GM12875 (cell line): ENCODE measurements around the gene PAPOLG.

Experiments used
- H3K4me3 ChIP-seq: one replicate; pipeline ENCODE4 v1.5.1; 2011; ENCODE audit warnings: low read depth, low read length, control low read depth
- TF ChIP-seq, protein P1 (sequence below): IDR thresholded peaks from 2 replicates; pipeline ENCODE4 v1.5.1; 2011; ENCODE audit warnings: low read depth, mild to moderate bottlenecking, control low read depth, inconsistent platforms, low read length, moderate library complexity, borderline replicate concordance; ENCODE audit not compliant: insufficient read depth

PAPOLG gene

DNA sequence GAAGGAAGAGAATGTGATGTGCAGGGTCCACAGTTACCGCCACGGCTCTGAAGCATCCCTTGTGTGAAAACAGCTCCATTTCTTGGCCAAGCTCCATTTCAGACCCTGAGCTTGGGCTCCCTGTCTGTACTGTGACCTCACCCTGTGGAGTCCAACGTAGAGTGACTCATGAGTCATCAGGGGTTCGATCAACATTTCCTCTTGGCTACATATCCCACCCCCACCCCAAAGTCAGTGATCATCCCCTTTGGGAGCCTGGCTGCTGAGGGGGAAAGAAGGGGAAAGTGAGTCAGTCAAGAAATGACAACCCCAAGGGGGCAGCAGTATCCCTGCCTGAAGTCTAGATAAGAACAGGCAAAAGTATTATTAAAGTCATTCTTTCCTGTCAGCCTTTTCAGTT, 62.2 kb downstream of the PAPOLG start:
- TF ChIP-seq, protein P1, sequence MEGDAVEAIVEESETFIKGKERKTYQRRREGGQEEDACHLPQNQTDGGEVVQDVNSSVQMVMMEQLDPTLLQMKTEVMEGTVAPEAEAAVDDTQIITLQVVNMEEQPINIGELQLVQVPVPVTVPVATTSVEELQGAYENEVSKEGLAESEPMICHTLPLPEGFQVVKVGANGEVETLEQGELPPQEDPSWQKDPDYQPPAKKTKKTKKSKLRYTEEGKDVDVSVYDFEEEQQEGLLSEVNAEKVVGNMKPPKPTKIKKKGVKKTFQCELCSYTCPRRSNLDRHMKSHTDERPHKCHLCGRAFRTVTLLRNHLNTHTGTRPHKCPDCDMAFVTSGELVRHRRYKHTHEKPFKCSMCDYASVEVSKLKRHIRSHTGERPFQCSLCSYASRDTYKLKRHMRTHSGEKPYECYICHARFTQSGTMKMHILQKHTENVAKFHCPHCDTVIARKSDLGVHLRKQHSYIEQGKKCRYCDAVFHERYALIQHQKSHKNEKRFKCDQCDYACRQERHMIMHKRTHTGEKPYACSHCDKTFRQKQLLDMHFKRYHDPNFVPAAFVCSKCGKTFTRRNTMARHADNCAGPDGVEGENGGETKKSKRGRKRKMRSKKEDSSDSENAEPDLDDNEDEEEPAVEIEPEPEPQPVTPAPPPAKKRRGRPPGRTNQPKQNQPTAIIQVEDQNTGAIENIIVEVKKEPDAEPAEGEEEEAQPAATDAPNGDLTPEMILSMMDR = peak; percentile 45; the same call in 1 of the 2 replicates
- H3K4me3 ChIP-seq = no peak overlapping the region

DNA sequence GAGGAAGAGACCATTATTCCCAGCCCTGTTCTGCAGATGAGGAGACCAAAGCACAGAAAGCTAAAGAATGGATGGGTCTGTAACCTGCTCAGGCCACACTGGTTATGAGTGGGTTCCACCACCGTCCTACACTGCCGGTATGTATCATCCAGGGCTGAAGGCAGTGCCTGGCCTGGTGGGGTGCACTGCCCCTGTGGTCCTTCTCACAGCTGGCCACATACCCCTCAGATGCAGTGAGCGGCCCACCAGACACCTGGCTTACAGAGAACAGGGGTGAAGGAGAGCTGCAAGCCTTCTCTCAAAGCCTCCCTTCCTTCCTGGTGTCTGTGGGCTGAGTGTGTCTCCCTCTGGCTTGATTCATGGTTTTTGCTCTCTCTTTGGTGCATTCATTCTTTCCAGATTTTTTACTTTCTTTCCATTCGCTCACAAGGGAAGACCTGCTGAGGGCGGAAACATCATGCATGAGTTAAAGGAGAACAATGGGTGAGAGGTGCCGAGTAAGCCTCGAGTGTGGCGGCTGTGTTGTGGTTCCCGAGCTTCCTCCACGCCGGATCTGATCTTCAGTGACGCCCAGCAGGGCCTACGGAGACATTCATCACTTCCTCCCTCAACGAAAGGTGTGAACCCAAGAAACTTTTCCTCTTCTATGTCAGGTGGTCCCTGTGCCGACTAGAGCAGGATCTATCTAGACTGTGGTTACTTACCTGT, 63.2 kb downstream of the PAPOLG start:
- no peak overlapping the region for H3K4me3 ChIP-seq
- TF ChIP-seq, protein P1 = no peak

DNA sequence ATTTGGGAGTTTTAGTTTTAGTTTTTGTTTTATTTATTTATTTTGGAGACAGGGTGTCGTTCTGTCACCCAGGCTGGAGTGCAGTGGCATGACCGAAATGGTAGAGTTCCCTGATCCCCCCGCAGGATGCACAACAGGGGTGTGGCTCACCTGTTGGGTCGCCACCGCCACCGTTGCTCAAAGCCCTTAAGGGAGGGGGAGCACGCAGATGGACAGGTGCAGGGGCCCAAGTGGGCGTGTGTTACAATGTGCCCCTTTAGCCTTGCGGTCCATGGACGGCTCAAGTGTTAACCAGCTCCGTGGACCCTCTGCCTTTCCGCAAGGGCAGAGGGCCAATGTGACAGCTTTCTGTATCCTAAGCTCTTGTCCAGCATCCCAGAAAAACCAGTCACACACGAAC, 63.9 kb downstream of the PAPOLG start:
- H3K4me3 ChIP-seq = no peak overlapping the region
- TF ChIP-seq, protein P1 = no peak

DNA sequence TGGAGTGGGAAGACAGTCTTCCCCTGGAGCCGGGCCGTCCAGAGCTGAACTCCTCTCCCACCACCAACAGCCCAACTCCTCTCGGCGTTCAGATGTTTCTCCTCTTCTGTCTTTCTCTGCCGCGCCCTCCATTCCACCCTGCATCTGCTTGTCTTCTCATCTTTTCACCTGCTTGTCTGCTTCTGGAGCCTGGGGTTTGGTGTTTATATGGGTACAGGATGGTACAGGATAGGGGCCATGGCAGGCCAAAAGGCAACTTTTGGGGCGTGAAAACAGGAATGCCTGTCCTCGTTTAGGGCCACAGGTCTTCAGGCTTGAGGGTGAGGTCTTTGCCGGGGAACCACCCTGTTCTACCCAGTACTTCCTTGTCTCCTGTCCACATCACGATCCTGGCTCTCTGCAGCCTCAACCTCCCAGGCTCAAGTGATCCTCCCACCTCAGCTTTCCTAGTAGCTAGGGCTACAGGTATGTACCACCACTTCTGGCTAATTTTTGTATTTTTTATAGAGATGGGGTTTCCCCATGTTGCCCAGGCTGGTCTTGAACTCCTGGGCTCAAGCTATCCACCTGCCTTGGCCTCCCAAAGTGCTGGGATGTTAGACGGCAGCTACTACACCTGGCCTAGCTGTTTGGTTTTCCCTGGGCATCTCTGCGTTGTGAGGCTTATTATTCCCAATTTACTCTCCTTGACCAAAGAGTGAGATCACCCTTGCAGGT, 64.5 kb downstream of the PAPOLG start:
- no peak overlapping the region for H3K4me3 ChIP-seq
- TF ChIP-seq, protein P1 = no peak

DNA sequence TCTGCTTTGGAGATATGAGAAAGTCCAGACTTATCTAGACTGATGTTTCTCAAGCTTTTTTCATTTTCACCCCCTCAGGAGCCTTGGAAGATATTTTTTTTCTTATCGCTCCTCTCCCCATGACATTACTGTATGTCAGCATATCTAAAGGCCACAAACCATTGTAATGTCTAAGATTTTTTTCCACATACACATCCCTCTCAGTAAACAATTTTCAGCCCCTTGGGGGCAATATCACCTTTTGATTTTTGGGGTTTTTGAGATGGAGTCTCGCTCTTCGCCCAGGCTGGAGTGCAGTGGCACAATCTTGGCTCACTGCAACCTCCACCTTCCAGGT, 65.0 kb downstream of the PAPOLG start:
- TF ChIP-seq, protein P1 = no peak

DNA sequence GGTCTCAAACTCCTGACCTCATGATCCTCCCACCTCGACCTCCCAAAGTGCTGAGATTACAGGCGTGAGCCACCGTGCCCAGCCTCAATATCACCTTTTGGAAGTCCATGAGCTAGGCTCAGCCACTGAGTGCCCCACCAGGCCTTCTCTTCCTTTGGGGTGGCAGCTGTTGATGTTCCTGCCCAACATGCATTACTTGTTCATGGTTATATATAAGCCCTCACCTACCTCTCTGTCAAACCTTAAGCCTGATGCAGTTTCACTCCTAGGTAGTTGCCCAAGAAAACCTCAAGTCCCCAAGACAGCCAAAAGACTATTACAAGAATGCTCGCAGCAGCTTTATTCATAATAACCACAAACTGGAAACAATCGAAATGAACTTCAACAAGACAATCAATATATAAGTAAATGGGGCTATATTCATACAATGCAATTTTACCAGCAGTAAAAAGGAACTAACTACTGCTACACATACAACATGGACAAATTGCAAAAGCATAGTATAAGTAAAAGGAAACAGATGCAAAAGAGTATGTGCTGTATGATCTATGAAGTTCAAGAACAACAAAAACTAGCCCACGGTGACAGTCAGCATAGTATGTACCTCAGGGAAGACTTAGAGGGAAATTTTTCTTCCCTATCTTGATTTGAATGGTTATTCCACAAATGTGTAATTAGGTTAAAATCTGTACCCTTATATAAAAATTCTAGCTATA, 65.7 kb downstream of the PAPOLG start:
- H3K4me3 ChIP-seq = no peak overlapping the region
- TF ChIP-seq, protein P1 = no peak

More for the DNA sequence above, 65.0 kb downstream of the PAPOLG start:
- no peak overlapping the region for H3K4me3 ChIP-seq

DNA sequence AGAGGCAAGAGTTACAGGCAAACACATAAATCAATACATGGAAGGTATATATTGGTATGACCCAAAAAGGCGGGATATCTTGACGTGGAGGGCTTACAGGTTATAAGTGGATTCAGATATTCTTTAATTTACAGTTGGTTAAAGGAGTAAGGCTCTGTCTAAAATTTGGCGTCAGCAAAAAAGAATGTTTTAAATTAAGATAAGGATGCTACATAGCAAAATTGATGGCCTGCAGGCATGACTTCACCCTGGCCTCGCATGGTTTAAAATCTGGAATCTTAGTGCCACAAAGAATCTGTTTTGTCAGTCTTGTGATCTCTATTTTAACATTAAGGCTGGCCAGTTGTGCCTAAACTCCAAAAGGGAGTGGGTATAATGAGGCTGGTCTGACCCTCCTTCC, 66.9 kb downstream of the PAPOLG start:
- TF ChIP-seq, protein P1 = no peak

More for the DNA sequence above, 66.9 kb downstream of the PAPOLG start:
- no peak overlapping the region for H3K4me3 ChIP-seq
